Mesodermal cell (in vitro differentiated cells): ENCODE measurements around the gene FBF1.
A peak's percentile ranks its signal among the peaks of the same experiment; 100 is the strongest.
"Not testable (repeated sequence)": the region's sequence is repeated elsewhere in the genome, so short reads cannot be mapped to it uniquely, and the experiment has no call there.

Source experiments
- H3K27ac ChIP-seq: 2 replicates; pipeline ENCODE4 v1.7.0; 2013; ENCODE audit warnings: mild to moderate bottlenecking, low read depth, low read length, moderate library complexity; ENCODE audit not compliant: severe bottlenecking
- H3K36me3 ChIP-seq: 2 replicates; pipeline ENCODE4 v1.7.1; 2013; ENCODE audit warnings: mild to moderate bottlenecking, low read length, moderate library complexity; ENCODE audit not compliant: control insufficient read depth, insufficient read depth
- H3K4me1 ChIP-seq: one replicate; pipeline ENCODE4 v1.7.1; 2013; ENCODE audit warnings: mild to moderate bottlenecking, low read length; ENCODE audit not compliant: insufficient read depth, control insufficient read depth, poor library complexity, severe bottlenecking
- H3K4me3 ChIP-seq: 2 replicates; pipeline ENCODE4 v1.7.0; 2013; ENCODE audit warnings: low read length, control low read depth, mild to moderate bottlenecking; ENCODE audit not compliant: insufficient read depth, poor library complexity, severe bottlenecking; ENCODE audit errors: extremely low read depth
- H3K9me3 ChIP-seq: 2 replicates; pipeline ENCODE4 v1.7.1; 2013; ENCODE audit warnings: mild to moderate bottlenecking, low read length, moderate library complexity; ENCODE audit not compliant: control insufficient read depth
- WGBS, 2 experiments: methylation state at CpG; one replicate each; pipeline ENCODE4 v1.1.5; 2013; ENCODE audit warnings: missing lambda C conversion rate in 2 of 2; ENCODE audit not compliant: insufficient coverage in 2 of 2; 5-methylcytosine and 5-hydroxymethylcytosine counted together

The FBF1 gene

DNA sequence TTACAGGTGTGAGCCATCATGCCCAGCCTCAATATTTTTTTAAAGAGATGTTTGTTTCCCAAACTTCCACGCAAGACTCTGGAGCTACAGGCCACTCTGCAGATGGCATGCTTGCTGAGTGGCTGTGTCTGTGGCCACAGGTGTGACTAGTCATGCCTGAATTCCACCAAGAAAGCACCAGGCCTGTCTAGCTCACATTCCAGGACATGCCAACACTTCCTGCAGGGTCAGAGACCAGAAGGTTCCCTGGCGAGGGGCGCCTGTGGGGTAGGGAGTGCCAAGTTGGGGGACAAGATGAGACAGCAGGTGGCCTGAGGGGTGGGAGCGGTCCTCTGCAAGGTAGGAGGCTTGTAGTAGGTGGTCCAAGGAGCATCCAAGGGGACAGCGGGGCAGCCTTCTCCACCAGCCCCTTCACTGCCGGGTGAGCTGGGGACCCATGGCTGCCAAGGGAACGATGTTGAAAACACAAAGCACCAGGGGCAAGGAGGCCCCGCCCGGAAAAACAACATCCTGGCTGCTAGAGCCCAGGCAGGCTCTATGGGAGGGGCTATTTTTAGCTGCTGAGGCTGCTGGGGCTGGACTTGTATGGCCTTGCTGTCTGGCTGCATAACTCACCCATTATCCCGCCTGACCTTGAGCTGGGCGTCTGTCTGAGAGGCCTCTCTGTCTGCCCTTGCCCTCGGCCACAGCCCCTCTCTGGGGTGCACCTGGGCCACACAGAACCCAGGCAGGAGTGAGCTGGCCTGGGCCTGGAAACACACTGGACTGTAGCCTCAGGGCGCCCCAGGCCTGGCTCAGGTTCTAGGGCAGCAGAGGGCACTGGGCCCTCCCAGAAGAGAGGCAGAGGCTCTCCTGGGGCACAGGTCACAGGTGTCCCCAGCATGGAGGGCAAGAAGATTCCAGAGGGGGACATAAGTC lies 68.1 kb downstream of the FBF1 start:
- Histone ChIP-seq H3K36me3 (peaks cover 14% of the 10 kb centered on the region), H3K9me3 (no peaks in the 10 kb centered on the region), H3K27ac (peak overlapping the region; percentile 81), H3K4me3 (no peak overlapping the region), H3K4me1 (peaks cover 29% of the 10 kb centered on the region)
- WGBS, 2 experiments, result 81 to 83% methylated on average over 9 to 13 of the region's 13 CpGs

DNA sequence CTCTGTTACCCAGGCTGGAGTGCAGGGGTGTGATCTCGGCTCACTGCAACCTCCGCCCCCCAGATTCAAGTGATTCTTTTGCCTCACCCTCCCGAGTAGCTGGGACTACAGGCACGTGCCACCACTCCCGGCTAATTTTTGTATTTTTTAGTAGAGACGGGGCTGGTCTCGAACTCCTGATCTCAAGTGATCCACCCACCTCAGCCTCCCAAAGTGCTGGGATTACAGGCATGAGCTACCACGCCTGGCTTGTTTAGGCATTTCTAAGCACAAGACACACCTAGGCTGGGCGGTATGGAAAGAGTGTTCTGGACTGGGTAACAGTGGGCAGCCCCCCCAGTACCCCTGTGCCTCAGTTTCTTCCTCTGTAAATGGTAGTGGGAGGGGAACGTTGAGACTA lies 70.6 kb downstream of the FBF1 start:
- H3K9me3 ChIP-seq, H3K4me3 ChIP-seq, H3K27ac ChIP-seq, H3K36me3 ChIP-seq: not testable (repeated sequence)
- H3K4me1 ChIP-seq, result peaks cover 14% of the 10 kb centered on the region
- 84 to 86% methylated on average over 6 to 8 of the region's 10 CpGs for WGBS, 2 experiments

- Histone ChIP-seq H3K4me1 (peaks cover 14% of the 10 kb centered on the region), H3K9me3 (no peaks in the 10 kb centered on the region), H3K27ac (peak overlapping the region; percentile 23), H3K4me3 (no peak overlapping the region), H3K36me3 (peaks cover 3% of the 10 kb centered on the region)
- 90 to 93% methylated on average over 18 to 20 of the region's 23 CpGs for WGBS, 2 experiments
Observed at GRCh38 chr17:75869282-75870141, 71.3 kb downstream of the FBF1 start.

GRCh38 chr17:75868730-75869281 lies 72.0 kb downstream of the FBF1 start:
- not testable (repeated sequence) for H3K4me3 ChIP-seq, H3K36me3 ChIP-seq, H3K27ac ChIP-seq, H3K9me3 ChIP-seq
- peaks cover 14% of the 10 kb centered on the region for H3K4me1 ChIP-seq
- 95 to 97% methylated on average over 7 to 8 of the region's 12 CpGs for WGBS, 2 experiments

DNA sequence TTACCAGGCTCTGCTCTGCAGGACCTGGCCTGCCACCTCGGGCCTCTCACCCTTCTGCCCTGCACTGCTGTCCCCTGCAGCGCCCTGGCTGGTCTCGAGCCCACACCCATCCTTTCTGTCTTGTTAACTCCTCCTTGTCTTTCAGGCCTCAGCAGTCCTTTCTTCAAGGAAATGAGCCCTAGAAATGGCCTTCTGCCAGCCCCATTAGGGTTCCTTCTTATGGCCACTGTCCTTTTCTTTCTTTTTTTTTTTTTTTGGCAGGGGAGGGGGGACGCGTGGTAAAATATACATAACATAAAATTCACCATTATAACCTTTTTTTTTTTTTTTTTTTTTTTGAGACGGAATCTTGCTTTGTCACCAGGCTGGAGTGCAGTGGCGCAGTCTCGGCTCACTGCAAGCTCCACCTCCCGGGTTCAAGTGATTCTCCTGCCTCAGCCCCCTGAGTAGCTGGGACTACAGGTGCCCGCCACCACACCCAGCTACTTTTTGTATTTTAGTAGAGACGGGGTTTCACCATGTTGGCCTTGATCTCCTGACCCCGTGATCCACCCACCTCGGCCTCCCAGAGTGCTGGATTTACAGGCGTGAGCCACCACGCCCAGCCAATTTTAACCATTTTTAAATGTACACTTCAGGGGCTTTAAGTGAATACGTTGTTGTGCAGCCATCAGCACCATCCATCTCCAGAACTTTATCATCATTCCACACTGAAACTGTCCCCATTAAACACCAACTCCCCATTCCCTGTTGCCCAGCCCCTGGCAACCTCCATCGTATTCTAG lies 75.2 kb downstream of the FBF1 start:
- H3K4me3 ChIP-seq, H3K4me1 ChIP-seq, H3K9me3 ChIP-seq, H3K36me3 ChIP-seq, H3K27ac ChIP-seq: not testable (repeated sequence)
- 91 to 92% methylated on average over 9 to 11 of the region's 17 CpGs for WGBS, 2 experiments

- not testable (repeated sequence) for H3K4me1 ChIP-seq, H3K9me3 ChIP-seq, H3K36me3 ChIP-seq, H3K4me3 ChIP-seq, H3K27ac ChIP-seq
- WGBS, 2 experiments, result 94 to 95% methylated on average over 3 of the region's 4 CpGs
Observed at GRCh38 chr17:75864887-75865286, 76.0 kb downstream of the FBF1 start.

DNA sequence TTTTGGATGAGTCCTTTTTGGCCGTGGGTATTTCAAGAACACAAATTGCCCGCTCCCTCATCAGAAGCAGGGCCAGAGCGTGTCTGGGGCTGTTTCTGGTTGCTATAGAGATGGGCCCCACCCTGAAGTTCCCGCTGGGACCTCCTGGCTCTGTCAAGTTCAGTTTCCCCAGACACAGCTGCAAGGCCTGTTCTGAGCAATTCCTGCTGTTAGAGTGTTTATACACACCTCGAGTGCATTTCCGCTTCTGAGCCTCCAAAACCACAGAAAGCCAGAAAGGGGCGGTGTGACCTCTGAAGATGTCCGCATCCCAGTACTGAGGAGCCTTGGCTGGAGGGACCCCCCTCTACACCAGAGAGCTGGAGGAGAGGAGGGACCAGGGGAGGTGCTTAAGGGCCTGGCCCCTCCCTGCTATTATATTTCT lies 76.4 kb downstream of the FBF1 start:
- Histone ChIP-seq H3K27ac (peak overlapping the region; percentile 36), H3K9me3 (no peaks in the 10 kb centered on the region), H3K36me3 (no peaks in the 10 kb centered on the region), H3K4me1 (peaks cover 3% of the 10 kb centered on the region), H3K4me3 (no peak overlapping the region)
- WGBS, 2 experiments, result 72 to 89% methylated on average over 6 to 8 of the region's 8 CpGs

GRCh38 chr17:75861927-75862317 lies 78.9 kb downstream of the FBF1 start:
- Histone ChIP-seq H3K4me1 (no peaks in the 10 kb centered on the region), H3K9me3 (no peaks in the 10 kb centered on the region), H3K4me3 (no peak overlapping the region), H3K27ac (no peak overlapping the region), H3K36me3 (no peaks in the 10 kb centered on the region)
- WGBS, 2 experiments, result 92 to 94% methylated on average over 8 of the region's 9 CpGs
